SK-N-DZ (cell line): Measurements from ENCODE around the gene KCNQ5.
A peak's percentile ranks its signal among the peaks of the same experiment; 100 is the strongest.

Experiments used
- DNase-seq: peaks from one replicate; pipeline ENCODE4 v3.0.0-alpha.2; 2015; ENCODE audit warnings: low spot score

Gene KCNQ5

DNA sequence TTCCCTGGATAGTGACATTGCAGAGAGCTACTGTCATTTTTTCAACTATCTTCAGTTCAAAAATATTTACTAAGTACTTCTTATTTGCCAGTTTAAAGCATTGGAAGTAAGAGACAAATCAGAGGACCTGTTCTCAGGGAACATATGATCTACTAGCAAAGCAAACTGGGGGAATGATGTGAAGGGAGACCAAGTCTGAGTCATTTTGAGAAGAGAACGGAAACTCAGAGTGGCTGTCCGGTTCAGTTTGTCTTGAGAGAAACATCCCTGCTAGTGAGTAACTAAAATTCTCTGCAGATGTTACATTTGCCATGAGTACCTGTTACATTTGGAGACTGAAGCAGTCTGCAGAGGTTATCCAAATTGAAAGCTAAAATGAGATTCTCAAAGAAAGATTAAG, 118.3 kb downstream of the KCNQ5 start:
- DNase-seq = no peak

DNA sequence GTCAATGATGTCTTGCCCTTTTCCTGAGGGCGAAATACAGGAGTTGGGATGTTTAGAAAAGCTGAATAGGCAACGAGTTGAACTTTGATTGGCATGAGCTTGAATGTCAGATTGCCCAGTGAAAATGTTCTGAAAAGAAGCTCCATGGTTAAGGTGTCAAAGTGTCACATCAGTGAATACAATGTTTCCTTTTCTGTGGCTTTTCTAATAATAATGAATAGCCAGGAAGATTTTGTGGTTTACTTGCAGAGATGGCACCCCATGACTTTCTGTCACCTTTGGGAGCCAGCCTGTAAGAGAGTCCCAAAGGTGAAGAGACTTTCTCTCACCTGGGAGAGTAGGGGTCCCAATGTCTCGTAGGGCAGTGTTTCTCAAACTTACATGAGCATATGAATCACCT, 119.2 kb downstream of the KCNQ5 start:
- no peak for DNase-seq

DNA sequence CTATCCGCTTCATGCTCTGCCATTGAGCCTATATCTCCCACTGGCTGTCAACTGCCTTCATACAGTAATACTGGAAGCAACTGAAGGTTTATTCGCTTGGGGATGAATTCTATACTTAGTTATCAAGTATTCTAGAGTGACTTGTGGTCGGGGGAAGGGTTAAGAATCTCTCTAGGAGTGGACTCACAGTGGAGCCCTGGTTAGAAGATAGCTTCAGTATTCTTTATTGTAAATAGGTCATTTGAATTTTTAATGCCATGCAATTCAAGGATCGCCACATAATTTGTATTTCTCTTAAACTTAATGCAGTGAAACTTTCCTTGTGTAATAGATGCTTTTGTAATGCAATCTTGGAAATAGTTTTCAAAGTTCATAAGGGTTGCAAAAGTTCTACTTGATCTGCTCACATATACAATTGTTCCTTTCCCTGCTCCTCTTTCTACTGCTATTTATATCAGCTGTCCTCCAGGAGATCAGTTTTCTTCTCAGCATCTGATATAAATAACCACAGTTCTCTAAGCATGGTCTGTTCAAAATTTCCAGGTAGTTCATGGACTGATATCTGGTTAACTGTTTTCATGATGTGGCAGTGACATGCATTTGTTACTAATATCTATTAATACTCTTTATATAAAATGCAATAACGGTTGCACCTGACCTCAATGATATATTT, 120.3 kb downstream of the KCNQ5 start:
- DNase-seq = no peak

DNA sequence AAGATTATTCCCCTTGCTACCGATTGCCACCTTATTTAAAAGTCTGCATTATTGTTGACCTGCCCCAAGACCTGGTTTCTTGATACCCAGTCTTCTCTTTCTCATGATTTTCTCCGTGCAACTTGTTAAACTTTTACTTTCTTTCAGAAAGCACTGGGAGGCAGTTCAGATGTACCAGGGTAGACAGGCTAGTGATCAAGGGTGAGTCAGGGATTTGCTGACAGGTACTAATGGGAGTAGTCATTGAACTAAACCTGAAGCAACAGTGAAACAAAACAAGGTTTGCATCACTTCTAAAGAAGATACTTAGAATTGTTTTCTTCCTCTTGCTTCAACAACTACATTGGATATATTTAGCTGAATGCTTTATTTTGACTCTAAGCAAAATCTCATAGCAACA, 124.4 kb downstream of the KCNQ5 start:
- no peak for DNase-seq

DNA sequence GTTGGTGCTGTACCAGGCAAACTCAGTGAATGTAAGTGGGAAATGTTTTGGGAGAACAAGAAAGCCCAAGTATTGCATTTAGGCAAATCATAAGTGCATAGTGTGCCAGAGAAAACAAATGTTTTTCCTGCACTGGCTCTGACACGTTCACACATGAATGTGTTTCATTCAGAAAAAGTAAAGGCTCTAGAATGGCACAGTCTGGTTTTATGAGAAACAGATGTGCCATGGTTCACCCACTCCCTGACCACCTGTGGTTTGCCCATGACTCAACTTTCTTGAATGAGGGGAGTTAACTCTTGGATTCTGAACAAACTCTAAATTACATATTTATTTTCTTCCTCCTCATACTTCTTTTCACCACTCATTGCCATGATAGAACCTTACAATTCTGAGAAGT, 126.9 kb downstream of the KCNQ5 start:
- no peak for DNase-seq

DNA sequence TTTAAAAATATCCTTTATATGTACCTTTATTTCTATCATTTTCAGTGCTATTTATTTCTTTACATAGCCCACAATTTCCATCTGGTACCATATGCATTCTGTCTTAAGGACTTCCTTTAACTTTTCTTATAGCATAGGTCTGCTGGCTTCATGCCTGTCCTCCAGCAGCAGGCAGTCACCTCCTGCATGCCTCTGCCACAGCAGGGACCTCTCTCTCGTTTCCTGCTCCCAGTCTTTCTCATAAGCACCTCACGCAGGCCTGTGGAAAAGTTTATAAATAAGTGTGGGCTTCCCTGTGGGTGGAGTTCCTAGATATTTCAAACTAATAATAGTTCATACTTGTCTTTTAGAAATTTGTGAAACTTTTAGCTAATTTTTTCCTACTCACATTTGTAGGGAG, 133.9 kb downstream of the KCNQ5 start:
- DNase-seq = no peak

DNA sequence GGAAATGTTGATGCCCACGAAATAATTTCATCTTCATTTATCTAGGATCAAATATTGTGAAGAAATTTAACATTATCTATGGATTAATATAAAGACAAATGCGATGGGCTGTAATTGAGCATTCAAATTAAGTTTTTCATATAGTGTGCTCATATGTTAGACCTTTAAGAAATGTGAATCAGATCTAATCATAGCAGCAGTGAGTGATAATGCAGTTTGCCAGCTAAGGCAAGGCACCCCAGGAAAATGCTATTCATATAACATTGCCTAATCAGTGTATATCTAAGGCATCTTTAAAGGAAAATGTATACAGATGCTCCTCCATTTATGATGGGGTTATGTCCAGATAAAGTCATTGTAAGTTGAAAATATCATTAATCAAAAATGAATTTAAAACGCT, 135.2 kb downstream of the KCNQ5 start:
- DNase-seq = peak; percentile 32

DNA sequence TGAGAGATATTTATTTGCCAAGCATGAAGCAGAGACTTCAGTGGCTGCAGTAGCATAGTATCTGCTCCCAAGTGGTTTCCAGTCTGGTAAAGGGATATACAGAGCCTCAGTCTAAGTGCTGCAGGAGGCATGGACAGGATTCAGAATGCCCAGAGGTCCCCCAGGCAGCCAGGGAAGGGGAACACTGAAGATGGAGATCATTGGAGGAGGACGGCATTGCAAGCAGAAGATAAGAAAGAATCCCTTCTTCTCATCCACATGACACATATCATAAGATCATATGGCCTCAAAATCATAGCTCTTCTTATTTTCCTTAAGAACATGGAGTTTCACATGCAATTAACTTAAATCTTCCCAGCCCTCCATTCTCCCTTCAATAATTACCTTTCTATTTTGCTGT, 136.1 kb downstream of the KCNQ5 start:
- no peak for DNase-seq

DNA sequence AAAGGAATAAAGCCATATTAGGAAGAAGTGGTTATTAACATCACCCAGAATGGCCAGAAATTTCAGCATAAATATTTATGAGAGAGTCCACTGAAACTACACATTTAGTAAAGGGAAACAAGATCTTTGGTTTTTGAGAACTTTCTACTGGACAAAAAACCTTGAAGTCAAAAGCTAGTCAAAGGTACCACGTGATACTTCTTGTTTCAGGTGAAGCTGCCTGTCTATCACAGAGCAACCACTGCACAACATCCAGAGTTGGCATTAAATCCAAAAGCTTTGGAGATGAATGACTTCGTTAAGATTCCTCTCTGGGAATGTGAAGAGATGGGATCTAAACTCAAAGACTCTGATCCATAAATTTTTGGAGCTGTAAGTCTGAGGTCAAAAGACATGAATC, 137.0 kb downstream of the KCNQ5 start:
- no peak for DNase-seq

DNA sequence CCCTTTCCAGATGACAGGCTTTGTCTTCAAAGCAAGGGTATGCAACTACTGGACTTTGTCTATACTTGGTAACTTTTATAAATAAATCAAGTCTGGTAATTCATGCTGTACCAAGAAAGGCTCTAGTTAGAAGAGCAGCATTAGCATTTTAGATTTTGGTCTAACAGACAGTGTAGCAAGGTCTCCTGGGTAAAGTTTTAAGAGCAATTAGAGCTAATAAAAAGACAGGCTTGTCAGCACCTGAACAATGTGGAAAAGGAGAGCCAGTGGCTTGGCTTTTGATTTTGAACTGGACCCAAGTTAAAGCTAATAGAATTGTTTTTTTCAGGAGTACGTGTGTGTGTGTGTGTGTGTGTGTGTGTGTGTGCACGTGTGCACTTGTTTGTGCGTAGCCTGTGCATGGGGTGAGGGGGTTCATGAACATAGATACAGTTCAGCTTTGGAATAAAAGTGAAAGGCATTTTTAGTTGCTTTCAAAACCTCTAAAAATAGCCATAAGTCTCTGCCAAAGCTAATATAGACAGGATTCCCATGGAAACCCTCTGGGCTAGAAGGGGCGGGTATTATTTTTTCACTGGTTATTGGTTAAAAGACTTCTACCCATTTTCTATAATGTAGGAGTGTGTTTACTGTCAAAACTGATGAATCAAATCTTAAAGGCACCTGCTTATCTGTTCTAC, 138.4 kb downstream of the KCNQ5 start:
- DNase-seq = peak; percentile 79

DNA sequence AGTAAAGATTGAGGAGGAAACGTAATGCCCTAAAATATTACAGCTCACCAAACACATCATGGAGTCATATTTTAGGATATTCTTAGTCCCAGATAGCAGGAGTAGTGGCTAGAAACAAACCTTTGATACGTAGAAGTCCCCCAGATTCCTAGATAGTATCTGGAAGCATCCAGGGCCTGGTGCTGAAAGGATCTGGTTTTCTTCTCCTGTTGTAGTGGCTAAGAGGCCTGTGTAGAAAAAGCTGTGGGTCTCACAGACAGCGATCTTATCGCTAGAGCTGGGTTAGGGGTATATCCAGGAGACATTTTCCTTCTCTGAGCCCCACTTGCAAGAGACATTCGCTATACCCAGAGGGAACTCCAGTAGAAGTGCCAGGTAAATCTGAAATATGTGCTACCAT, 139.9 kb downstream of the KCNQ5 start:
- DNase-seq = peak; percentile 98

DNA sequence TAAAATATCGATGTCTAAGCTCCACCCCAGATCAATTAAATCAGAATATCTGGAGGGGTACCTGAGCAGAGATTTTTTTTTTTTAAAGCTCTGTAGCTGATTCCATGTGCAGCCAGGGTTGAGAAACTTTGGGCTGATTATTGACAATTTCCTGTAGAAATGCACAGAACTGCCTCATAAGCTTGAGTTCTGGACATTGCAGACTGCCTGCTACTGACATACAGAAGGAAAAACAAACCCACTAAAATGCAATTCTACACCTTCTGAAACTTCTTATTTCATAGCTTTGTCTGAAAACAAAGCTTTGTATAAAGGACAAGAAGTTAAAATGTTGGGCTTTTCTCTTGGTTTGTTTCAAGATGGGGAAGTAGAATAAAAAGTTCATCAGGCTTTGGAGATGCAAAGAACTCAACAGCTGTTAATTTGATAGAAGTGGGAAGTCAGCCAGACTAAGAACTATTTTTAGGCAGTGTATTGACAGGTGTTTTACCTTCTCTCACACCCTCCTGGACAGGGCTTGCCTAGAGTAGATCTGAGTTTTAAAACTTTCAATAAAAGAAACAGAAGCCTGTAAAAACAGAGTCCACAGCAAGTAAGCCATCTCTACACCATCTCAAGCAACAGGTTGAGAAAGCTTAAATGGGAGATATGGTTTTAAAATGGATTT, 147.7 kb downstream of the KCNQ5 start:
- no peak for DNase-seq

DNA sequence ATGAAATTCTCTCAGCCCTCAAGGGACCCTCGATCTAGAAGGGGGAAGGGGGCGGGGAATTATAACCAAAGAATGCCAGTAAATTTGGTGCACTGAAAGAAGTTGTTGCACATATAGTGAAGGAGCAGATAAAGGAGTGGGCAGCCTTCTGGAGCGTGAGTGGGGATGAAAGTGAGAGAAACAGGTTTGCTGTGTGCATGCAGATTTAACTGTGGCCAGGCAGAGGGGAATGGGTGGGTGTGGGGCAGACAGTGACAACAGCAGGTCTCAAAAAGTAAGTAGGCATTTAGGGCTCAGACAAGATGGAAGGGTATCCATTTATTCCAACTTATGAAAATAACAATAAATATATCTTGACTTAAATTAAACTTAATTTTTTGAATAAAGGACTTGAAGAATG, 149.1 kb downstream of the KCNQ5 start:
- no peak for DNase-seq

DNA sequence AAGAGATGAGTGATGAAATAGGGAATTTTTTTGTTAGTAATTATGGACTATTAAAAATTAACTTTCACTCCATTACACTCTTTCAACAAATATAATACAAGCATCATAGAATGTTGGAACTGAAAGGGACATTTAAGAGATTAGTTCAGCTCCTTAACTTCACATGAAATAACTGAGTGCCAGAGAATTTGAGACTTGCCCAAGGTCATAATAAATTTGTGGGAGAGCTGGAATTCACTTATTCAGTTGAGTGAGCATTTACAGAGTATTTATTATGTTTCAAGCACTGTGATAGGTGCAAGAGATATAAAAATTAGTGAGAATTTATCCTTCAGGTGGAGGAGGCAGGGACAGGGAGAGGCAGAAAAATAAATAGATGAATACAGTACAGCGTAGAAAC, 154.6 kb downstream of the KCNQ5 start:
- DNase-seq = no peak

DNA sequence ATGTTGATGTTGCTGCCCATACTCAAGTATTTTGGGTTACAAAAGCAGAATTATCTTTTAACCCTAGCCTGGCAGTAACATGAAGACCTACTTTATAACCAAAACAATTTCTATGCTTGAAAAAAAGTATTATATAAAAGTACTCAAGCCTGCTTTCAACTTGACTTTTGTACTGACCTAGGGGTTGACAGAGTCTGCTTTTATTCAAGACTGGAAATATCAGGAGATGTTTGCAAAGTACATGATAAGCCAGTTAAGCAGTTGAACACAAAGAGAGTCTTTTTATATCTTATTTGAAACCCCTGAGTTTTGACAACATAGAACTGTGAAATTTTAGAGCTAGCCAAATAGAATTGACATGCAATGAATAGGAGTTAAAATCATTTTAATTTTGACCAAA, 159.8 kb downstream of the KCNQ5 start:
- DNase-seq = no peak

DNA sequence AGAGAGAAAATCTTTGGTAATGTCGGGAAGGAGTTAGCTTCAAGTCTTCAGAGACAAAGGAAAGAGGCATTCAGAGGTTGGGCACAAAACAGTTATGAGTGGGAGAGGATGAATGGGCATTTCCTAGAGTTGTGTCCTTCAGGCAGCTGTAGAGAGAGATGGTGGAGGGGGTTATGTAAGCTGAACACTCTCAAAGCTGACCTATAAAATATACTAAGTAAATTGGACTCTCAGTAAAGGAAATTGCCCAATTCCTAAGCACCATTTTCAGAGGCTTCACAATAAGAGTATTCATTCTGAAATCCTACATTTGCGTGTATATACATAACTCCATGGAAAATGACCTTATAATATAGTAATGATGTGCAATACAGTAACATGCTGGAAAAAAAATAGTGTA, 161.2 kb downstream of the KCNQ5 start:
- DNase-seq = no peak

DNA sequence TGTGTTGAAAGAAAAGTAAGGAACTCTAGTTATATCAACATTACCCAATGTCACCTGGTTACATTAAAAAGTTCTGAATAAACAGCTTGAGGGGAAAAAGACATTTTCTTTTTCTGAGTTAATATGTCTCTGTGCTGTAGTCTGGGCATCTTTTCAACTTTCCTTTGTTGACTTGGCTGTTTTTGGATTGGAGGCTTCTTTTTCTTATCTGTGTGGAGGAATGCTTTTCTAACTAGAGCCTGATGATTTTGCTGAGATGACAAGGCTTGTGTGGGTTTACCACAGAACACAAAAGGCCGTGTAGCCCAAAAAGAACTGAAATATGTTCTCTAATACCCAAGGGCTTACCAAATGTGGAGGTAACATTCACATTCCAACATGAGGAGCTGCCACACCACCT, 161.8 kb downstream of the KCNQ5 start:
- no peak for DNase-seq

DNA sequence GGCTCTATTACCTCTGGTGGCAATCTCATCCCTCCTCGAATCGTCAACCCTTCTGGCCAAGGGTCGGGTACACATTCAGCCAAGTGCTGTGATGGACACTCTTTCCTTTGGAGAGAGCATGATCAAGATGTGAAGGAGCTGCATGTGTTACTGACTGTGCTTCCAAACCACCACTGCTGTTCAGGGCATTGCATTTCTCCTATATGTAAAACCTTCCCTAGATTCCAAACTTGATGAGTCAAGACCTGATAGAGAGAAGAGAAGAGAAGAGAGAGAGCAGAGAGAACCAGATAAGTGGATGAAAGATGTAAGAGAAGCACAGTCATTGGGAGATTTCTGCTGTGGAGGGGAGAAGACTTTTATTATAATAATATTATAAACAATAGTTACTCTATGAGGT, 162.2 kb downstream of the KCNQ5 start:
- DNase-seq = no peak

DNA sequence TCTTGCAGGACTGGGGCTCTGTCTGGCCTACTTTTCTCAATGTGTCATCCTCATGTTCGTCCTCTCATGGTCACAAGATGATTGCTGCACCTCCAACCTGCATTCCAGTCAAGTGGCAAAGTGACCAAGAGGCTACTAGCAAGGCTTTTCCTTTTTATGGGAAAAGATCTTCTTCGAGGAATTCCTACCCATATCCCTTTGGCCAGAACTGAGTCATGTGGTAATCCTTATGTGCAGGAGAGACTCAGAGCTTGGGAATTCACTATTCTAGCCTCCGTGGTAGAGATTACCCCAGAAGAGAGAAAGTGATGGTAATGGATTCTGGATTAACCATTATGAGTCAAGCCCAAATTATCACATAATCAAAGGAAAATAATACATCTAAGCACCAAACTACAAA, 162.7 kb downstream of the KCNQ5 start:
- no peak for DNase-seq

DNA sequence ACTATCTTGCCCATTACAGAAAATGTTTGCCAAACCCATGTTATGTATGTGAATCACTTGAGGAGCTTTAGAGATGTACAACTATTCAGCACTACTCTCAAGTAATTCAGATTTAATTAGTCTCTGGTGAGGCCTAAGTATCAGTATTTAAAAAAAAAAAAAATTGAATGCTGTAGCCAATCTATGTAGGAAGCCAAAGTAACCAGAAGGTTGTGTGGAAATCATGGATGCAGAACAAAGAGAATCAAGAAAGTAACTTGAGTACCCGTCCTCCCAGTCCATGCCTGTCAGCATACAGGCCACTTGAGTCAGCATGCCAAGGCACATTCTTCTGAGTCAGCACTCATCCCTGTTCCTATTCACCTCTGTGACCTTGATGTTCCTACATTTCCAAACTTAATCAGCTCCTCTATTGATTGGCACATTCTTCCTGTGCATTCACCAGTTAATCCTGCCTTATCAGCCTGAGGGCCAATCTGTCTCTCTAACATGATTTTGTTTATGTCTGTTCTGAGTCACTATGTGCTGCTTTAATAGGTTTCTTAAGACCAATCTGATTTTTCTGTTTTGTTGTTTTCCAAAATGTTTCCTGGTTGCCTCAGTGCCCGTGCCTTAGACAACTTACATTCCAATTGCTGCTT, 165.6 kb downstream of the KCNQ5 start:
- peak; percentile 61 for DNase-seq

DNA sequence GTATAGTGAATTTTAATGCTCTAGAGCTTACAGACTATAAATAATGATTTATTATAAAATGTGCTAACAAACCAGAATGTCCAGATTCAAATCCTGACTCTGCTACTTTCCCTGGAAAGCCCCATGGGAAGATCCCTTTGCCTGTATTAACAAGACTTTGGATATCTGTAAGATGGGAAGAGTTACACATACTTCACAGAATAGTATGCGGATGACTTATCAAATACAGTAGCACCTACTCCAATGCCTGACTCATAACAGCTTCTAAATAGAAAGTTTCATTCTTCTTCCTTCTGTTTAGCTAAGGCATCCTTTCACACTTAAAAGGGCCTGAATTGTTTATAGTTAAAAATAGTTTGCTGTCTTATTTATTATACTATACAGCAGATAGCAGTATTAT, 166.3 kb downstream of the KCNQ5 start:
- DNase-seq = no peak

DNA sequence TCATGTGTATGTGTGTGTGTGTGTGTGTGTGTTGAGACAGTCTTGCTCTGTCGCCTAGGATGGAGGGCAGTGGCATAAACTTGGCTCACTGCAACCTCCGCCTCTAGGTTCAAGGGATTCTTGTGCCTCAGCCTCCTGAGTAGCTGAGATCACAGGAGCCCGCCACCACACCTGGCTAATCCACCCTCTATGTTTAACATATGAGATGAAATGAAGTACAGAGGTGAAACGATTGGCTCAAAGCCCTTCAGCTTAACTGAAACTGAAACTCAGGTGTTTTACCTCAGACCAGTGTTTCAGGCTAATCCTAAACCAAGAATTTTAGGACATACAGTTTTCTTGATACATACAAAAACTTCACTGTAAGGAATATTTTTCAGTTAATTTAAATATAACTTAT, 167.3 kb downstream of the KCNQ5 start:
- DNase-seq = no peak

DNA sequence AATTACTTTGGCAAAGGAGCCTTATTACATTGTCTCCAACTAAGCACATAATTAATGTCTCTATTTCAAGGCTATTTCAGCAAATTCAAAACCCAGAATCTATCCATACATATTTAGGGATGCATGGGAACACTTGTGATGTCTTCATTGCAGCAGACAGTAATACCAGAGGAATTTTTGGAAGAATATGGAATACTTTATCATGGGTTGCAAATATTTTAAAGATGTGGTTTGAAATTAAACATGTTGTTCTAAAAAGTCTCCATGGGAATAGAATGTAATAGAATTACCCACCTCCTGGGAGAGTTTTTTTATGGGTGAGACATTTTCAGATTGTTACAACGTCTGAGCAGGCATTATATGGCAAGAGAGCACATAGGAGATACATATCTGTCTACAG, 170.8 kb downstream of the KCNQ5 start:
- no peak for DNase-seq
